ENCODE measurements around the gene ZFAND2A.
A peak's percentile ranks its signal among the peaks of the same experiment; 100 is the strongest.
"Not testable (repeated sequence)": the region's sequence is repeated elsewhere in the genome, so short reads cannot be mapped to it uniquely, and the experiment has no call there.

The ZFAND2A gene

GRCh38 chr7:1154172-1154739 lies 5.7 kb downstream of the ZFAND2A start:
- DNase-seq = no peak

GRCh38 chr7:1152492-1152891 lies 7.5 kb downstream of the ZFAND2A start:
- no peak for DNase-seq

GRCh38 chr7:1151653-1152425 lies 8.2 kb downstream of the ZFAND2A start:
- no peak for DNase-seq

- no peak for DNase-seq
These were observed 8.8 kb downstream of the ZFAND2A start for GRCh38 chr7:1151156-1151555.

GRCh38 chr7:1150400-1151002 lies 9.5 kb downstream of the ZFAND2A start:
- DNase-seq = no peak

GRCh38 chr7:1149351-1149794 lies 10.6 kb downstream of the ZFAND2A start:
- no peak for DNase-seq

- not testable (repeated sequence) for DNase-seq
These were observed 12.1 kb downstream of the ZFAND2A start for GRCh38 chr7:1147873-1148272.

GRCh38 chr7:1144269-1144771 lies 15.7 kb downstream of the ZFAND2A start:
- DNase-seq = peak in 26 of 58 donors; percentile 4 to 63 (median 24)

- DNase-seq = not testable (repeated sequence)
These were observed 17.0 kb downstream of the ZFAND2A start for GRCh38 chr7:1143031-1143430.

- DNase-seq = no peak
These were observed 17.9 kb downstream of the ZFAND2A start for GRCh38 chr7:1142051-1142635.

- no peak for DNase-seq
These were observed 18.3 kb downstream of the ZFAND2A start for GRCh38 chr7:1141651-1142050.

- no peak for DNase-seq
These were observed 19.4 kb downstream of the ZFAND2A start for GRCh38 chr7:1140476-1141104.

- no peak for DNase-seq
These were observed 22.4 kb downstream of the ZFAND2A start for GRCh38 chr7:1137517-1138167.

- DNase-seq = no peak
These were observed 23.0 kb downstream of the ZFAND2A start for GRCh38 chr7:1136841-1137516.

GRCh38 chr7:1134951-1135350 lies 25.0 kb downstream of the ZFAND2A start:
- DNase-seq = no peak

GRCh38 chr7:1131471-1132265 lies 28.3 kb downstream of the ZFAND2A start:
- no peak for DNase-seq

- DNase-seq = no peak
These were observed 29.7 kb downstream of the ZFAND2A start for GRCh38 chr7:1130021-1130990.

GRCh38 chr7:1129431-1129830 lies 30.6 kb downstream of the ZFAND2A start:
- DNase-seq = no peak
